COLO668 (cell line): Measurements from ENCODE around the gene TMEM150A.
A peak's percentile ranks its signal among the peaks of the same experiment; 100 is the strongest.
"Not testable (repeated sequence)": the region's sequence is repeated elsewhere in the genome, so short reads cannot be mapped to it uniquely, and the experiment has no call there.

ENCODE experiments used
- DNase-seq: peaks from one replicate; lab custom pipeline; 2025; ENCODE audit not compliant: unreplicated experiment; lab: John Stamatoyannopoulos, UW

Gene TMEM150A

GRCh38 chr2:85602476-85603234 lies at the start of gene TMEM150A:
Gene TMEM150A (minus strand): TSS chr2:85602698. CDS start chr2:85601948, 750 bp downstream.
- DNase-seq: peak; percentile 98

GRCh38 chr2:85652056-85652455 lies 49.6 kb upstream of the TMEM150A start:
- DNase-seq: no peak

- no peak for DNase-seq
Measured at GRCh38 chr2:85651097-85651496, 48.6 kb upstream of the TMEM150A start.

GRCh38 chr2:85650456-85650855 lies 48.0 kb upstream of the TMEM150A start:
- DNase-seq: no peak

- no peak for DNase-seq
Measured at GRCh38 chr2:85649201-85650190, 47.0 kb upstream of the TMEM150A start.

- DNase-seq: peak; percentile 3
Measured at GRCh38 chr2:85648619-85649018, 46.1 kb upstream of the TMEM150A start.

GRCh38 chr2:85647823-85648526 lies 45.5 kb upstream of the TMEM150A start:
- DNase-seq: no peak

- no peak for DNase-seq
Measured at GRCh38 chr2:85646166-85646565, 43.7 kb upstream of the TMEM150A start.

- DNase-seq: no peak
Measured at GRCh38 chr2:85644909-85645308, 42.4 kb upstream of the TMEM150A start.

GRCh38 chr2:85642725-85643124 lies 40.2 kb upstream of the TMEM150A start:
- DNase-seq: no peak

GRCh38 chr2:85635636-85636035 lies 33.1 kb upstream of the TMEM150A start:
- DNase-seq: no peak

GRCh38 chr2:85635011-85635410 lies 32.5 kb upstream of the TMEM150A start:
- DNase-seq: no peak

GRCh38 chr2:85631316-85631715 lies 28.8 kb upstream of the TMEM150A start:
- DNase-seq: no peak

- DNase-seq: no peak
Measured at GRCh38 chr2:85628658-85629057, 26.2 kb upstream of the TMEM150A start.

- no peak for DNase-seq
Measured at GRCh38 chr2:85623991-85624390, 21.5 kb upstream of the TMEM150A start.

- no peak for DNase-seq
Measured at GRCh38 chr2:85621338-85621737, 18.8 kb upstream of the TMEM150A start.

GRCh38 chr2:85619617-85620016 lies 17.1 kb upstream of the TMEM150A start:
- DNase-seq: no peak

GRCh38 chr2:85617723-85618122 lies 15.2 kb upstream of the TMEM150A start:
- DNase-seq: not testable (repeated sequence)

- DNase-seq: no peak
Measured at GRCh38 chr2:85615413-85615728, 12.9 kb upstream of the TMEM150A start.

GRCh38 chr2:85614757-85615156 lies 12.3 kb upstream of the TMEM150A start:
- DNase-seq: not testable (repeated sequence)

- no peak for DNase-seq
Measured at GRCh38 chr2:85613717-85614515, 11.4 kb upstream of the TMEM150A start.
